NCI-H187 treated with DMSO at 0.1 percent for 48 hours (cell line): Measurements from ENCODE around the gene ADA.
"Not testable (repeated sequence)": the region's sequence is repeated elsewhere in the genome, so short reads cannot be mapped to it uniquely, and the experiment has no call there.

Experiments
- DNase-seq: peaks from one replicate; lab custom pipeline; 2025; lab: John Stamatoyannopoulos, UW

ADA gene

DNA sequence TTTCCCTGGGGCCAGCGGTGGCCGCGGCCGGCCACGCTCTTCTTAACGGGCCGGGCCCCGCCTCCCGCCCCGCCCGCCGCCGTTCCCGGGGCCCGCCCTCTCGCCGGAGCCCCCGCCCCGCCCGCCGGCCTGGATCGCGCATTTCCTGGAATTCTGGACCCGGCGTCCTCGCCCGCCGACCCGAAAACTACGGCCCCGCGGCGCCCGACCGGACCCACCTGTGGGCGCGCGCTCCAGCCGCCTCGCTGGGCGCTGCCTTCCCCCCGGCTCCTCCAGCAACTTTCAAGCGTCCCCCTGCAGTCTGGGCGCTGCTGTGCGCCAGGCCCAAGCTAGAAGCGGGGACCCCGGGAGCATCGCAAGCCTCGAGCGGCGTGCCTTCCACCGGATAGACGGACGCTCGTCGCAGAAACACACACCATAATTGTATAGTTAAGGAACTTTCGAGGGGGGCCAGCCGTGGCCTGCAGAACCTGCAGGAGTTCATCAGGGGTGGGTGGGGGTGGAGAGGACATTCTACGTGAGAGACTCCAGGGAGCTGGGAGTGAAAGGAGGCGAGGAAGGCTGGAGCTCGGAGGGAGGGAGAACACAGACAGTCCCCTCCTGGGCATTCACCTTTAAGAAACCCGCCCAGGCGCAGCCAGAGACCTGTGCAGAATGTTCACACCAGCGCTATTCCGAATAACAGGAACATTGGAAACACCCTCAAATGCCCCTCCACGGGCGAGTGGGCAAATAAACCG lies at the start of gene ADA:
ADA (minus strand) TSS at position 16 of the 740 bp plus-strand sequence. CDS start 92 bp downstream, outside the sequence.
- DNase-seq, result no peak

DNA sequence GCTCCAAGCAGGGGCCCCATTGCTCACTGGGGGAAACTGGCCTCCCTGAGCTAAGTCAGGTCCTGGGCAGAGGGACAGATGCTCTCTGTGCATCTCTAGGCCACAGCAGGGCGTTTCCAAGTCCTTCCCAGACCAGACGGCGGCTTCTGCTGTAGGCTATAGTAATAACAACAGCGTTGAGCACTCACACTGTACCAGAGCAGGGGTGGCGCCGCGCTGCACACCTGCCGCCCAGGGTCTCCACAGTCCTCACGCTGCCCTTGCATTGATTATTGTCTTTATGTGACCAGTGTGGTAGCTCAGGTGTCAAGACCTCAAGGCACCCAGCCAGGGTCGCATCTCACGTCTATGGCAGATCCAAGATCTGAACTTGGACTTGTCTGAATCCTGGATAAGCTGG lies 48.8 kb upstream of the ADA start:
- no peak for DNase-seq

DNA sequence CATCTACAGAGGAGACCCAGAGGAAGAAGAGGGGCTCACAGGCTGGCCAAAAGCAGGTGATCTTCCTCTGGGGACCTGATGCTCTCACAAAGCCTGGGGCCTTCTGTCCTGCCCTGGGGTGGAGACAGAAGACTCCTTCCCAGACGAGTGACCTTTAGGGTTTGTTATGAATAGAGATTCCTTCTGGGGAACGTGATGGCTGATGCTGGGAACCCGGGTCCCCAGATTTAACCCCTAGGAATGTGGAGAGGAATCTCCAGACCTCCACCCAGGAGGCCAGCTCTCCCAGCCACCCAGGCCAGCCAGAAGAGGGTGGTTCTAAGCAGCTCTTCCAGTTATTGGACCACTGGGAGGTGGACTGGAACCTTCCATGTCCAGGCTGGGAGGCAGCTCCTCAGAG lies 46.9 kb upstream of the ADA start:
- DNase-seq, result no peak

DNA sequence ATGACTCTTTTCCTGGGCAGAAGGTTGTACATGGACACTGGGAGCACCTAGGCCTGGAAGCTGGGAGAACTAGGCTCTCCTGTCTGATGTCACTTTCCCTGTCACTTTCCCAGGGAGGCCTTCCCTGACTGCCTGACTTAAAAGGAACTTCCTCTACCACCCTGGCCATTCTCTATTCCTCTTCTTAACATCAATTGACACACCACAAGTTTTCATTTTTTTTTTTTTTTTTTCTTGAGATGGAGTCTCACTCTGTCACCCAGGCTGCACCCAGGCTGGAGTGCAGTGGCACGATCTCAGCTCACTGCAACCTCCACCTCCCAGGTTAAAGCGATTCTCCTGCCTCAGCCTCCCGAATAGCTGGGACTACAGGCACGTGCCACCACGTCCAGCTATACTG lies 45.5 kb upstream of the ADA start:
- DNase-seq, result not testable (repeated sequence)

DNA sequence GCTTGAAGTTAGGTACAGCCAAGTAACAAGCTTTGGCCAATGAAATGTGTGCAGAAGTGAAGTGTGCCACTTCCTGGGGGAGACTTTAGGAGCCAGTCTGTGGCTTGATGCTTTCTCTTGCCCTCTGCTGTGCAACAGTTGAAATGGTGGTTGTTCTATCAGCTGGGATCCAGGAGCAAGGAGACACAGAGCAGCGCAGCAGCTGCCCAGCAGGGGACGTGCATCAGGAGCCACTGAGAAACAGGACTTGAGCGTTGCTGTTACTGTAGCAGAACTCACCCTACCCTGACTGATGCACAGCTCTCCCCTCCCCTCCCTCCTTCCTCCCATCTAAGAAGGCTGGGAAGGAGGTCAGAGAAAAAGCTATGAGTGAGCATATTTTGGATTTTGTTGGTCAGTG lies 44.8 kb upstream of the ADA start:
- no peak for DNase-seq

DNA sequence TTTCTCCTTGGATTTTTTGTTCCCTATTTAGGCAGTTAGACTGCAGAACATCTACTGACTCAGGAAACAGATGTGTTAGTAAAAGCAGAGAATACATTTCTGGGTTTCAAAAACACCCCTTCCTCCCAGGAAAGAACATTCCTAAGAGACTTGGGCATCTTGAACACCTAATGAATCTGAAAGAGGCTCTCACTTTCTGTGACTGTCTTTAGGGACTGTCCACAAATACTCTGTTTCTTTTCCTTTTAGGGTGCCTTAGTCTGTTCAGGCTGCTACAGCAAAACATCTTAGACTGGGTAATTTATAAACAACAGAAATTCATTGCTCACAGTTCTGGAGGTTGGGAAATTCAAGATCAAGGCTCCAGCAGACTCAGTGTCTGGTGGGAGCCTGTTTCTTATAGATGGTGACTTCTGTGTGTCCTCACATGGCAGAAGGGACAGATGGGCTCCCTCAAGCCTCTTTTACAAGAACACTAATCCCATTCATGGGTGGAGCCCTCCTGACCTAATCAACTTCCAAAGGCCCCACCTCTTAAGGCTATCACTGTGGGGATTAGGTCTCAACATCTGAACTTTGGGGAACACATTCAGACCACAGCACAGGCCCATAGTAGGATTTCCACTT lies 44.3 kb upstream of the ADA start:
- DNase-seq, result no peak

DNA sequence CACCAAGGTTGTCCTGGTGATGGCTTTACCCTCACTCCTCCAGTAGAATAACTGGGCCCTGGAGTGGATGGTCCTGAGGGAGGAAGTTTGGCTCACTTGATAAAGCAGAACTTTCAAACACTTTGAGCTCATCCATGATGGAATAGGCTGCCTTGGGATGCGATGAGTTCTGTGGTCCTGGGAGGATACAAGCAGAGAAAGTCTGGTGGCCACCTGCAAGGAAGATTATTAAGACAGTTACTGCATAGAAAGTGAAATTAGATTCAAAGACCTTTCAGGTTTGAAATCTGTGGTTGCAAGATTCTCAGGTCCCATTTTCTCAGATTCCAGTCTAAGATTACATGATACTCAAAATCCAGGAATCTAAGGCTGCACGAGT lies 43.8 kb upstream of the ADA start:
- no peak for DNase-seq

DNA sequence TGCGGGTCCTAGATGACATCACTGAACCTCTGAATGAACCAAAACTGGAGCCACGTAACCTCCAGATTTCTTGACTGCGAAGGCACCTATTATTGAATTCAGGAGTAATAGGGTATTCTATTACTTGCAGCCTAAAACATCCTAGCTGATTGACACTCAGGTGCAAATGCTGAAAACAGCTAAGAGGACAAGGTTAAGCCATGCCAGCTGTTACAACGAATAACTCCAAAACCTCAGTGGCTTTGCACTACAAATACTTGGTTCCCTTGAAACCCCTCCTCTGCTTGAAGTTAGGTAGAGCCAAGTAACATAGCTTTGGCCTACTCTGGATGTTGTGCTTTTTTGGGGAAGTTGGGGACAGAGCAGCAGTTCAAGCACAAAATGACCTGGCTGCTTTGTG lies 42.7 kb upstream of the ADA start:
- DNase-seq, result no peak

DNA sequence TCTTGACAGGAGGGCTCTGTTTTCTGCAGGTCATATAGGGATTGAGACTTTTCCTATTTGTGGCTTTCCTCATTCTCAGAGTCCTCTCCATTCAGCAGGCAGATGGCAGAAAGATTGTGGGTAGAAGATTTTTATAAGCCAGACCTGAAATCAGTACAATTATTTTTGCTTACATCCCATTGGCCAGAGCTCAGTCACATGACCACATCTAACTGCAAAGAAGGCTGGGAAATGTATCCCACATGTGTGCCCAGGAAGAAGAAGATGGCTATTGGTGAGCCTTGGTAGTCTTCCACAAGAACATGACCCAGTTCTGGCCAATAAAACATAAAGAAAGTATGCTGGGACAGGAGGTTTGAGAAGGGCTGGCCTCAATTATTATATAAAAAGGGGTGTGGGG lies 42.1 kb upstream of the ADA start:
- DNase-seq, result no peak

DNA sequence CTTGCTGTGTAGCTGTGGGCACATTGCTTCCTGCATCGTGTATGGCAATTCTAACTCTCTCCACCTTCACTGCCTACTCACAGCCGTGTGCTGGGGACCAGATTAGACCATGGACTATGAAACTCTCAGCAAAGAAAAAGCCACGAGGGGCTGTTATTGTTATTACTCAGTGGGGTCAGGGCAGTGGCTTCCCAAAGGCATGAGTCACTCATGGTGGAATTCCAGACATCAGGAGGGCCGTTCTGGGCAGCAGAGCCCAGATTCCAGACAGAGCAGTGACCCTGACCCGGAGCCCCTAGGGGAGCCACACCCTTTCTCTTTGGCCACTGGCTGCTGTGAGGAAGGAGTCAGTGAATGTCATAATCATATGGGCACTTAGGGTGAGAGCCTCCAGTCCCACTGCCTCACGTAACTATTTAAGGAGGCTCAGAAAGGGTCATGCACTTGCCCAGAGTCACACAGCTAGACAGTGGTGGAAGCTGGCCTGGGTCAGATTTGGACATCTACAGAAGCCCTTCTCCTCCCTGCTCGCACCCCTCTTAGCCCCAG lies 41.5 kb upstream of the ADA start:
- no peak for DNase-seq

DNA sequence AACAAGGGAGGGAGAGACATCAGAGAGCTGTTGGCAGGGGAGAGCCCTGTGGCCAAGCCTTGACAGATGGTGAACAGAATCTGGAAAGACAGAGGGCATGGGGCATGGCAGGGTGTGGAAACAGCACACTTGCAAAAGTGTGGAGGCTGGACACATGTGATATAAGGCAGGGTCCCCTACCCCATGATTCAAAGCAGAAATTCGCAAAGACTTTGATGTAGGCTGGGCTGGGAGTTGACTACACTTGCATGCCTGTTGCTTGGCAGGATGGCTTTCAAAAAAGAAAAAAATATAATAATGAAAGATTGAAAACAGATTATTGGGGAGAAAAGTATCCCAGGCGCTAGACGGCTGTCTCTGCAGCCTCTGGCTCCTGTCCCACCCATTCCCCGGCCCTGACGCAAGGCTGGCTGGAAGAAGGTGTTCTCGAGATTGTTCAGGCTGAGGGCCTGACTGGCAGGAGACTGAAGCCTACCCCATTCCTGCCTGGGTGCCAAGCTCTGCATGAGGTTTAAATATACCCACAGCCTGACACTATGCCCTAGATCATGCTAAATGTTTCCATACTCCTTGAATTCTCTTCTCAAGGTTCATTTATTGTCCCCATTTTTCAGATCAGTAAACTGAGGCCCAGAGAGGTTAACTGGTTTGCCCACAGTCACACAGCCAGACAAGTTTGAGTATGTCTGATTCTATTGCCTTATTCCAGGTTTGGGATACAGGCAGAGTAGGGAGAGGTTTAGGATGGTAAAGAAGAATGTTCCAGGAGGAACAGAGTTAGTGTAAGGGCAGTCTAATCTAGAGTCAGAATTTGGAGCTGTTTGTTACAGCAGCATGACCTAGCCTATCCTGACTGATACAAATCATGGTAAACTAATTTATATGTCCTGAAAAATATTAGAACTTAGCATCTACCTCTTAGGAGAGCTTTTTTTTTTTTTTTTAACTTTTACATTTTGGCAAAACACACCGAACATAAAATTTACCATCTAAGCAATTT lies 40.2 kb upstream of the ADA start:
- no peak for DNase-seq

DNA sequence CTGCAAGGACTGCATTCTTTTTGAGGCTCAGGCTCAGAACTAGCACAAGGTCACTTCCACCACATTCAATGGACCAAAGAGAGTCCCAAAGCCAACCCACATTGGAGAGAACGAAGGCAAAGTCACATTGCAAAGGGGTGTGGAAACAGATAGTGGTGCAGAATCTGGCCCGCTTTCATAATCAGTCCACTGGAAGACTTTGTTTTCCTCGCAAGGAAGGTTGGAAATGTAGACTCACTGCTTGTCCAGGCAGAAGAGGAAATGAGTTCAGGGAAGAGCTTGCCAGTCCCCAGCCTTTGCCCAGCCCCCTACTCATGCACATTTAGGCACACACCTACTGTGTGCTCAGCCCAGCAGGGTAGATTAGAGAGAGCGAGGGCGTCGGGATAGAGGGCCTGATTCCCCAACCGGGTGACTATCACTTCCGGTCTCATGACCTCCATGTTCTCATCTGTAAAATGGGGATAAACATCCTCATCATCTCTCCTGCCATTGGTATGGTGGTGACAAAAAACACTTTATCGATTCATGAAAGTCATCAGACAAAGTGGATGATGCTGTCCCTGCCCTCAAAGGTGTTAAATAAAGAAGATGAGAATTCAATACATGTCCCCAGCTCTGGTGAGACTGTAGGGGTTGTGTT lies 39.4 kb upstream of the ADA start:
- DNase-seq, result no peak

DNA sequence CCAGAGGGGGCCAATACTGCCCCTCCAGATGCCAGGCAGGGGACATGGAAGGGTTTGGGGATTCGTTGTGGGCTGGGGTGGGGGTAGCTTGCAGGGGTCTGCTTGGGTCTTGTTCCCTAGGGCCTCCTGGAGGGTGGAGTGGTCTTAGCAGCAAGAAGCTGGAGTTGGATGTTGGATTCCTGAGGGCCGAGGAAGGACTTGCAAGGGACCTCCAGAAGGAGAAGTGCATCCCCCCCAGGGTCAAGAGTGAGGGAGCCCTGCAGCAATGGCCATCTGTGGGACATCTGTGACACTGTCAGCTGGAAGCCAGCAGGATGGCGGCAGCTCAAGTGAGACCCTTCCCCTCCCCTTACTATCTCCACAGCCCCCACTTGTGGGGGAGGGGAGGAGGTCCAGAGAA lies 38.3 kb upstream of the ADA start:
- no peak for DNase-seq

DNA sequence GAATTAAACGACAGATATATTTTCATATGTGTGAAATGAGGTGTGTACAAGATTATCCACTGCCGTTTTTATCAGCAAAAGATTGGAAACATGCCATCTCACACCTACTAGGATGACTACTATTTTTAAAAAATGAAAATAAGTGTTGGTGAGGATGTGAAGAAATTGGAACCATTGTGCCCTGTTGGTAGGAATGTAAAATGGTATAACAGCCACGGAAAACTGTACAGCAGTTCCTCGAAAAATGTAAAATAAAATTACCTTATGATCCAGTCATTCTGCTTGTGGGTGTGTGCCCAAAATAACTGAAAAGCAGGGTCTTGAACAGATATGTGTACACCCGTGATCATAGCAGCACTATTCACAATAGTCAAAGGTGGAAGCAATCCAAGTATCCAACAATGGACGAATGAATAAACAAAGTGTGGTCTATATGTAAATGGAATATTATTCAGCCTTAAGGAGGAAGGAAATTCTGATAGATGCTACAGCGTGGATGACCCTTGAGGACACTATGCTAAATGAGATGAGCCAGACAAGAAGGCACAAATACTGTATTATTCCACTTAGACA lies 36.6 kb upstream of the ADA start:
- DNase-seq, result no peak

DNA sequence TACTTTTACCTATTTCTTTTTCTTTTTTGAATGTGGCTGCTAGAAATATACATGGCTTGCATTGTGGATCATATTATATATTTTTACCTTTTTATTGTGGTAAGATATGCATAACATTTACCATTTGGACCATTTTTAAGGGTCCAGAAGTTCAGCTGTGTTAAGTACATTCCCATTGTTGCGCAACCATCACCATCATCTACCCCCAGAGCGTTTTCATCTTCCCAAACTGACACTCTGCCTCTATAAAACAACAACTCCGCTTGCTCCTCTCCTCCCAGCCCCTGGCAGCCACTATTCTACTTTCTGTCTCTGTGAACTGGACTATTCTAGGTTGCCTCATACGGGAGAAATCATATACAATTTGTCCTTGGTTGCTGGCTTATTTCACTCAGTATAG lies 35.4 kb upstream of the ADA start:
- DNase-seq, result no peak

DNA sequence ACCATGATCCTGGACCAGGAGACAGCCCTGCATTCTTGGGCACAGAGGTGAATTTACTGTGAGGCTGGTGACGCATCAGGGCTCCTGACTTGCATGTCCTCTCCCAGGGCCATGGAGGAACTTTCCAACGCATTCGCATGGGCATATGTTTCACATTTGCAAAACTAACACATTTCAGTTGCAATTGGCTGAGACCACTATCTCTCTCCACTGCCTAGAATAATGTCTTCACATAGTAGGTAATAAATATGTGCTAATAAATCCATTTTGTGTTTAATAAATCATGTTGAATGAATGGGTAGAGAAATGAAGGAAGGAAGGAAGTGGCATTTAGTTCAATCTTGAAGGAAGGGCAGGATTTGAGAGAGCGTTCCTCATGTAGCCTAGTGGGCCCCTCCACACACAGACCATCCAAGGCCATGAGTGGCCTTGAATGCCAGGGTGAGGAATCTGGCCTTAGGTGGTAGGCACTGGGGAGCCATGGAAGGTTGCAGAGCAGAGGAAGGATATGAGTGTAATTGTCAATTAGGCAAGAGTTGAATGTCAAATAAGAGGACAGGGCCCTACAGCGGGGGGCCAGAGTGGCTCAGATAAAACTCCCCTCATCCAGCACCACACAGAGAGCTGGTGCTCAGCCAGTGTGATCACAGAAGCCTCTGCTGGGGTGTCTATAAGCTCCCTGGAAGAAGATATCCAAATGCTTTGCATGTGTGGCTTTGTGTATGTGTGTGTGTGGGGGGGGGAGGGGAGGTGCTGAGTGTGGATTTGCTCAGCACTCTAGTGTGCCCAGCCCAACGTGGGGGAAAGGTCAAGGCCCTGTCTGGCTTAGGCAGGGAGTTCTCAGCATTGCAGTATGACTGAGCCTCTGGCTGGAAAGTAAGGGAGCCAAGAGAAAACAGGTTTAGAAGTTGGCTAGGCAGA lies 32.8 kb upstream of the ADA start:
- DNase-seq, result no peak

DNA sequence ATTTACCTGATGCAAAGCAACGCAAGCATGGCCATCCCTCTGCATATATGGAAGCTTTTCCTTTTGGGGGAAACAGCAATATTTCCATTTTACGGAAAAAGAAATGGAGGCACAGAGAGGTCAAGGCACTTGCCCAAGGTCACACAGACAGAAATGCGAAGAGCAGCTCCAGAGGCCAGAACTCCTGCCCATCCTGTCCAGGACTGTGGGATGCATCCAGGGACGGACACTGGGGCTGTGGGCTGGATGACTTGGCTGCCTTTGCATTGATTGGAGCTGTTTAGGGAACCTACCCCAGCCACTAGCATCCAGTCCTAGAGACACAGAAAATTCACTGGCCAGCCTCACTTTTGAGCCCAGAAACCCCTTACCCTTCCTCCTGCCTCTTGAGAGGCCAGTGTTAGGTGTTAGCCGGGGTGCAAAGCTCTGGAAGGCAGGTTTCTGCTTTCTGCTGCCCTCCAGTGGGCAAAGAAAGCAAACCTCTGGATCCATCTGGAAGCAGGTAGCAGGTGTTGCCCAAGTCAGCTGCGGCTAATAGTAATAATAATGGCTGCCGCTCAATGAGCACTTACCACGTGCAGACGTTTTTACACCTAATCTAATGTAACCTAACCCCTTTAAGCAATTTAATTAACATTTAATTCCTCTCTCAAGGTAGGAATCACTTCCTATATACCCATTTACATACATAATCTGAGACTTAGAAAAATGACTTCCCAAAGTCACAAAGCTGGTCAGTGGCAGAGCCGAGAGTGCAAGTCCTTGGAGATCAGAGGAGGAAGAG lies 32.0 kb upstream of the ADA start:
- DNase-seq, result no peak

DNA sequence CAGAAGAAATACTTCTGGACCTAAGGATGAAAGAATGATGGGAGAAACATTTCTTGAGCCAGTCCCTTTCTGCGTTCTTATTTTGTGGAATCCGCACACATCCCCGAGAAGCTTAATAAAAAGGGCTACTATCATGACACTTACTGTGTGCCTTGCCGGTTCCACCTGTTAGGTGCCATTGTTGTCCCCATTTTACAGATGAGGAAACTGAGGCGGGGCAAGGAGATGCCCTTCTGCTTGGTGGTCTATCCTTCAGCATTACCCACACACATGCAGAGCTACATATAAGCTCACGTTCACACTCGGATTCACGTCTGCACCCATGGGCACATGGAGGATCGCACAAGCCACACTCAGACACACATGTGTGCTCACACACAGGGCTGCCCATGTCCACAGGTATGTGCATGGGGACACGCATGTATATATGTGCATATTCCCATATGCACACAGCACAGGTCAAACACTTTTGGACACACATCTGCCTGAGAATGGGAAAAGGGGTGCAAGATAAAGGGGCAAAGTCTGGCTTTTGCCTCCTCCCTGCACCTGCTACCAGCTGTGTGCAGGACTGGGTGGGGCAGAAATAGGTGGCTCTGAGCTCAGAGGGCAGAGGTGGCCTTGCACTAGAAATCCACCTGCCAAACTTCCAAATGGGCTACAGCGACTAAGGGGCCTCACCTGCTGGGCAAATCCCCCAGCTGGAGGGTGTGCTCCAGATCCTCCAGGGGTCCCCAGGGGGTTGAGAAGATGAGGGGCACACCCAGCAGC lies 30.5 kb upstream of the ADA start:
- DNase-seq, result no peak
